Measurements from ENCODE around the gene DTNA.

- no peak for TF ChIP-seq EZH2 (IDR thresholded peaks at IDR 0.05; ENCODE audit: low read length, missing control alignments)
- no peak for TF ChIP-seq CTCF (conservative IDR thresholded peaks at IDR 0.05 in 1 of 2, IDR thresholded peaks at IDR 0.05 in 1 of 2; ENCODE audit: low read depth in 1 of 2, low read length in 2 of 2)
Measured at GRCh38 chr18:34802959-34803358, 92.9 kb downstream of the DTNA start.

All from fibroblast of lung (primary cell).